IPS DF 6.9 (cell line): ENCODE measurements around the gene PERCC1.
"Not testable (repeated sequence)": the region's sequence is repeated elsewhere in the genome, so short reads cannot be mapped to it uniquely, and the experiment has no call there.

Source experiments
- DNase-seq: peaks from one replicate; pipeline ENCODE4 v3.0.0-alpha.2; 2013; ENCODE audit warnings: low read depth, low spot score
- H3K27ac ChIP-seq: one replicate; pipeline ENCODE4 v1.5.1; 2013; ENCODE audit warnings: low read length, control low read depth
- H3K27me3 ChIP-seq: 2 replicates; pipeline ENCODE4 v1.6.1; 2013; ENCODE audit warnings: mild to moderate bottlenecking, low read length; ENCODE audit not compliant: control insufficient read depth, insufficient read depth
- H3K36me3 ChIP-seq: 2 replicates; pipeline ENCODE4 v1.6.1; 2013; ENCODE audit warnings: low read length; ENCODE audit not compliant: control insufficient read depth, insufficient read depth
- H3K4me1 ChIP-seq: 2 replicates; pipeline ENCODE4 v1.6.1; 2013; ENCODE audit warnings: low read length; ENCODE audit not compliant: control insufficient read depth, insufficient read depth
- H3K4me3 ChIP-seq: 2 replicates; pipeline ENCODE4 v1.5.1; 2013; ENCODE audit warnings: mild to moderate bottlenecking, low read length
- H3K9me3 ChIP-seq: 2 replicates; pipeline ENCODE4 v1.6.1; 2013; ENCODE audit warnings: low read length, inconsistent platforms; ENCODE audit not compliant: control insufficient read depth, insufficient read depth
- WGBS: extraction: QIAGEN DNeasy Blood & Tissue Kit; methylation state at CpG from one replicate; pipeline ENCODE4 v1.1.7; 2013; ENCODE audit warnings: mixed read lengths, missing lambda C conversion rate; ENCODE audit not compliant: insufficient read length, insufficient coverage; 5-methylcytosine and 5-hydroxymethylcytosine counted together

PERCC1 gene

DNA sequence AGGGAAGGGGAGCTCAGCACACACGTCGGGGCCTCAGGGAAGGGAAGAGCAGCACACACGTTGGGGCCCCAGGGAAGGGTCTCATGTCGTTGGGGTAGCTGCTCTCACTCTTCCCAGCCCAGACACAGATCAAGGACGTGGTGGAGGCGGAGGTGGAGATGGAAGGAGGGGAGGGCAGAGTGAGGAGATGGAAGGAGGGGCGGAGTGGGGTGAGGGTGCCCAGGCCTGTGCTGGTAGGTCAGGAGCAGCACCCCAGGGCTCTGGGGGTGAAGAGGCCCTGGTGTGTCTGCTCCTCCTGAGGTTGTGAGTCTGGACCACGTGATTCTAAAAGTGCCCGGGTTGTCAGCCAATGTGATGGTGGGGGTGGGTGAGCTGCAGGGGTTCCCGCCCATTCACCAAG, 29.1 kb downstream of the PERCC1 start:
- WGBS = no CpG with 5 or more reads among the region's 10 CpGs
- H3K27ac ChIP-seq = no peak overlapping the region
- no peaks in the 10 kb centered on the region for H3K4me1 ChIP-seq
- H3K27me3 ChIP-seq = no peaks in the 10 kb centered on the region
- H3K36me3 ChIP-seq = peaks cover 26% of the 10 kb centered on the region
- no peak for DNase-seq
- H3K9me3 ChIP-seq = no peaks in the 10 kb centered on the region
- no peak overlapping the region for H3K4me3 ChIP-seq

DNA sequence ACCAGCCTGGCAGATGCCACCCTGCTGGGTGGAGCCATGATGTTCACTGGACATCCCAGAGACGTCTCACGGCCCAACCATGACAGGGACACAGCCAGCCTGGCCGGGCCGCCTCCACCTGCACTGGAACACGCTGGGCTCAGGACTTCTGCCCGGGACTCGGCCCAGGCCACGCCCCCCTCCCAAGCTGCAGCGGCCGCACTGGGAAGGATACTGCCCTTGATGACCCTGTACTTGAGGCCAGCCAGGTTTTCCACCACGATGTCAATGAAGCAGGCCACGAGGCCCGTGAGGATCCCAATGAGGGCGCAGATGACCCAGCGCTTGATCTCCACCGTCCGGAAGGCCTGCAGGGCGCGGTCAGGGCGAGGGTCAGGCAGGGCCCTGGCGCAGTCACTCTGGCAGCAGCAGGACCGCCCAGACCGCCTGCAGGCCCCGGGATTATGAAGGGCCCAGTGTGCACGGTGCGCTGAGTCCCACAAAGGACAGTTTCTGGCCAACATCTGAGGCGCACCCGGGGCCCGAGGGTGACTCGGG, 29.8 kb downstream of the PERCC1 start:
- no CpG with 5 or more reads among the region's 30 CpGs for WGBS
- Histone ChIP-seq H3K9me3 (no peaks in the 10 kb centered on the region), H3K4me1 (no peaks in the 10 kb centered on the region), H3K4me3 (no peak overlapping the region), H3K27me3 (no peaks in the 10 kb centered on the region), H3K27ac (no peak overlapping the region), H3K36me3 (peaks cover 19% of the 10 kb centered on the region)
- DNase-seq = no peak

DNA sequence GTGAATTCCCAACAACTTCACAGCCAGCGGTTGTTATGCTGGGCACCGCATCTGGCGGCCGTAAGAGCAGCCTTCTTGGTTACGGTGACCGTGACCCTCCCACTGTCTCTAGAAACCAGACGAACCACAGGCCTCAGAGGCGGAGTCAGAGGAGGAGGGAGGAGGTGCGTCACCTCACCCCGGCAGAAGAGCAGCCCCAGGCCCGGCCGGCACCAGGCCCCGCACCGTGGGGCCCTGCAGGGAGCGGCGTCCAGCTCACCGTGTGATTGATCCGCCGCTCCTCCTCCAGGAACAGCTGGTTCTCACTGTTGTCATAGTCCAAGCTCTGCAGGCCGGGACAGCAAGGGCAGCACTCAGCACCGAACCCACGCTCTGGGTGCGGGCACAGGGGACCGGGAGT, 30.3 kb downstream of the PERCC1 start:
- no CpG with 5 or more reads among the region's 24 CpGs for WGBS
- peaks cover 19% of the 10 kb centered on the region for H3K36me3 ChIP-seq

DNA sequence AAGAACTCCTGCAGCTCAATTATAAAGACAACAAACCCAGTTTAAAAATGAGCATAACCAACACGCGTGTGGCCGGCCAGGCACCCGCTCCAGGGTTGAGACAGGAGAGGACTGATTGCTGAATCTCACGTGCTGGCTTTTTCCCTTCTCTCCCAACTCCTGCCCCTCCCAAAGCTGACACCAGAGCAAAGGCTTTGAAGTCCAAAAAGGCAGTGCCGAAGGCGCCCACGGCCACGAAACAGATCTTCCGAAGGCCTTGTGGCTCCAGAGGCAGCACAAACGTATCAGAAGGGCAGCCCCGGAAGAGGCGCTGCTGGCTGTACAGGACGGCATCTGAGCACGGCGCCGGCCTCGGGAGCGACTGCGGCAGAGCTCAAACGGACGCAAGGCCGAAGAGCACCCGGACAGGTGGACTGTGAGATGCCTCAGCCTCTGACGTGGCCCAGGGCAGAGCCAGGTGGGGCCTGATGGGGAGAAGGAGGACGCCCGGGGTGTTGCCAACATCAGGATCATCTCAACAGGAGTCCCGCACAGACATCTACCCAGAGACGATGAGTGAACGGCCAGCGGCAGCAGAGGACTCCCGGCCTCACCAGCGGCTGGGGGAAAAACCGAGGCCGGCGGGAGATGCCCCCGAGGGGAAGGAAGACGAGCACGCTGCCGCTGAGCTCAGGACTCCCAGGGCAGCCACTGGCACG, 33.5 kb downstream of the PERCC1 start:
- no peaks in the 10 kb centered on the region for H3K4me1 ChIP-seq
- no peak overlapping the region for H3K27ac ChIP-seq
- no peak overlapping the region for H3K4me3 ChIP-seq
- H3K9me3 ChIP-seq = no peaks in the 10 kb centered on the region
- peaks cover 12% of the 10 kb centered on the region for H3K36me3 ChIP-seq
- no peaks in the 10 kb centered on the region for H3K27me3 ChIP-seq
- DNase-seq = no peak
- no CpG with 5 or more reads among the region's 41 CpGs for WGBS

More for the DNA sequence above, 30.3 kb downstream of the PERCC1 start:
- no peaks in the 10 kb centered on the region for H3K27me3 ChIP-seq
- H3K4me1 ChIP-seq = no peaks in the 10 kb centered on the region
- no peaks in the 10 kb centered on the region for H3K9me3 ChIP-seq
- no peak overlapping the region for H3K27ac ChIP-seq
- H3K4me3 ChIP-seq = no peak overlapping the region
- DNase-seq = no peak

DNA sequence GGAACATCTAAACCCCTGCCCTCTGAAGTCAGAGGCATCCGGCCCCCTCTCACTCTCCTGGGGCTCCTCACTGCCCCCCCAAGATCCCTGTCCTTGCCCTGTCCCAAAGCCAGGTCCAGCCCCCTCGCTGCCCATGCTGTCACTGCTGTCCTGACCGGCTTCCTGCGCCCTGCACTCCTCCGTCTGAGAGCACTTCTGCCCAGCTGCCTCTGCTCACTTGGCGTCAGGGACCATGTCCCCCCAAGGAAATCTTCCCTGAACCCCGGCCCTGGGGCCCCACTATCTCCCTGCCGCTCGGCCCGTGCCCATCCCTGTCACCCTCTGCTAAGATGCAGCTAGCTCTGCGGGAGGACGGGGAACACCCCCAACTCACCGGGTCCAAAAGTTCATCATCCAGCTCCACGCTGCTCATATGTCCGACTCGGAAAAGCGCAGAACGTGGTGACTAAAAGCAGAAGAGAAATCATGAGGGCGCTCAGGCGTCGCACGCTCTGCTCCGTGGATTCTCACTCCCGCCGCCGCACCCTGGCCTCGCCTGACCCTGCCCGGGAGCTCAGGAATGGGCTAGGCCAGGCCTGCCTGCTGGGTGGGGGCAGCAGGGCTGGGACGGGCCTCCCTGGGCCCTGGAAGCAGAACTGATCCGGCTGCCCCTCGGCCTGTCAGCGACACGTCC, 34.2 kb downstream of the PERCC1 start:
- peaks cover 12% of the 10 kb centered on the region for H3K36me3 ChIP-seq
- H3K27me3 ChIP-seq = no peaks in the 10 kb centered on the region
- no peaks in the 10 kb centered on the region for H3K9me3 ChIP-seq
- H3K27ac ChIP-seq = no peak overlapping the region
- WGBS = no CpG with 5 or more reads among the region's 33 CpGs
- DNase-seq = no peak
- no peak overlapping the region for H3K4me3 ChIP-seq
- no peaks in the 10 kb centered on the region for H3K4me1 ChIP-seq

DNA sequence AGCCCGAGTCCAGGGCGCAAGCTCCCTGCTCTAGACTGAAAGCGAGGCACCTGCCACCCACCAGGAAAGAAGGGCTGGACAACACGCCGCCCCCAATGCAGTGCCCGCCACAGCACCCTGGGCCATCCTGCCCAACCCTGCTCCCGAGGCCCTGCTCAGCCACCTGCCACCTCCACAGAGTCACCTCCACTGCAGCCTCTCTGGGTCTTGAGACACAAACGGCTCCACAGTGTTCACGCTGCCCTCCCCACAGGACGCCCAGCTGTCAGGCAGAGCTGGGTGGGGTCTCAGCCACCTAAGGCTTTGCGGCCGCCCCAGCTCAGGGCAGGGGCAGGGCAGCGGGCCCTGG, 34.7 kb downstream of the PERCC1 start:
- no peaks in the 10 kb centered on the region for H3K27me3 ChIP-seq
- H3K4me3 ChIP-seq = no peak overlapping the region
- H3K36me3 ChIP-seq = peaks cover 9% of the 10 kb centered on the region
- no CpG with 5 or more reads among the region's 13 CpGs for WGBS
- H3K9me3 ChIP-seq = no peaks in the 10 kb centered on the region
- DNase-seq = no peak
- H3K27ac ChIP-seq = no peak overlapping the region
- H3K4me1 ChIP-seq = no peaks in the 10 kb centered on the region

DNA sequence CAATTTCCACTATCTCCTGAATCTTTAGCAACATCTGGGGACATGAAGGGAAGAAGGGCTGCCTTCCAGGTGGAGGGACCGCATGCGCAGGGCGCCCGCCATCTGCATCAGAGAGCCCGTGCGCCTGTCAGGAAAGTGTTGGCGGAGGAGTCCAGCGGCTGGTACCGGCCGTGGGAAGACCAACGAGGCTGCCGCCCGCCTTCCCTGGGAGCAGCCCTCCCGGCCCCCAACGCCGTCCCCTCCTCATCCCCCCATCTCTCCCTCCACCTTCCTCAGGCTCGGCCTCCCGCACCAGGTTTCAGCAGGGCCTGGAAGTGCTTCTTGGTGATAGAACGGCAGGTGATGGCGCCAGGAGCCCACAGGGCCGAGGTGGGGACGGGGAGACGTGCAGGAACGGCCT, 35.2 kb downstream of the PERCC1 start:
- WGBS = no CpG with 5 or more reads among the region's 24 CpGs
- H3K9me3 ChIP-seq = no peaks in the 10 kb centered on the region
- no peak for DNase-seq
- H3K27me3 ChIP-seq = no peaks in the 10 kb centered on the region
- H3K4me3 ChIP-seq = no peak overlapping the region
- H3K27ac ChIP-seq = no peak overlapping the region
- H3K36me3 ChIP-seq = peaks cover 4% of the 10 kb centered on the region
- H3K4me1 ChIP-seq = peaks cover 2% of the 10 kb centered on the region; the same call in 1 of the 2 replicates

DNA sequence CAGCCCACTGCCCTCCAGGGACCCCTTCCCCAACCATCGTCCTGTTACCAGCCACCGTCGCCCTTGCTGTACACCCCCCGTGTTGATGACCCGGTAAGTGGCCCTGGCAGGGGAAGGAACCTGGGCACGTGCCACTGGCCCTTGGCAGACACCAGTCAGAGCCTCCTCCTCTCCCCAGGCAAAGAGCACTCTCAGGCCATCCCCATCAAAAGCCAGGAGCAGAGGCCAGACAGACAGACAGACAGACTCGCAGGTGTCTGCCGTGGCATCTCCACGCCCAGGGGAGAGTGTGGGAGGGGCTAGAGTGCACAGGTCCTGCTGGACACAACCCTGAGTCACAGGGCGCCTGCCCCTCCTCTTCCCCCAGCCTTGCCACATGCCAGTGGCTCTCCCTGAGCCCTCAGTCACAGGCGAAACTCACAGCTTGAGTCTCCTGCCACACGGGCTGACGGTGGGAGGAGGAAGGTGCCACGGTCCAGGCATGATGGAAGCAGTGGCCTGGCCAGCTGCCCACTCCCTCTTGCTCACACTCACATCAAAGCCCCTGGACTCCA, 36.2 kb downstream of the PERCC1 start:
- Histone ChIP-seq H3K4me3 (no peak overlapping the region), H3K27me3 (no peaks in the 10 kb centered on the region), H3K36me3 (no peaks in the 10 kb centered on the region), H3K4me1 (peaks cover 2% of the 10 kb centered on the region; the same call in 1 of the 2 replicates), H3K27ac (no peak overlapping the region), H3K9me3 (no peaks in the 10 kb centered on the region)
- WGBS = no CpG with 5 or more reads among the region's 14 CpGs
- DNase-seq = no peak

DNA sequence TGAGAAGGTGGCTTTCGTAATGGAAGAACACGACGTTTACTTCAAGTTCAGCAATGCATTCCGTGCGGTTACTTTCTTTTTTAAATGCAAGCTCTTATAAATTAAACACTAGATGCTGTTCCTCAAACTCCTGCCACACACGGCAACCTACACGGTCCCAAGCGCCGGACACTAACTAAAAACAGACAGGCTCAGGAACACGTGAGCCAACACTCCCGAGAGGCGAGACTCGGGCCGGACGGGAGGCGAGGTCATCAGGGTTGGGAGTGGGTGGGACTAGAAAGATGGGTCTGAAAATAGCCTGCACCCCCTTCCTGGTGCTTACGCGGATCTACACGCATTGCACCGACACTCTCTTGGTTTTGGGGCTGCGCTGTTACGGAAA, 37.5 kb downstream of the PERCC1 start:
- DNase-seq = no peak
- H3K27me3 ChIP-seq = no peaks in the 10 kb centered on the region
- peaks cover 2% of the 10 kb centered on the region; the same call in 1 of the 2 replicates for H3K4me1 ChIP-seq
- H3K36me3 ChIP-seq = no peaks in the 10 kb centered on the region
- WGBS = no CpG with 5 or more reads among the region's 22 CpGs
- H3K27ac ChIP-seq = no peak overlapping the region
- H3K4me3 ChIP-seq = no peak overlapping the region
- H3K9me3 ChIP-seq = no peaks in the 10 kb centered on the region

DNA sequence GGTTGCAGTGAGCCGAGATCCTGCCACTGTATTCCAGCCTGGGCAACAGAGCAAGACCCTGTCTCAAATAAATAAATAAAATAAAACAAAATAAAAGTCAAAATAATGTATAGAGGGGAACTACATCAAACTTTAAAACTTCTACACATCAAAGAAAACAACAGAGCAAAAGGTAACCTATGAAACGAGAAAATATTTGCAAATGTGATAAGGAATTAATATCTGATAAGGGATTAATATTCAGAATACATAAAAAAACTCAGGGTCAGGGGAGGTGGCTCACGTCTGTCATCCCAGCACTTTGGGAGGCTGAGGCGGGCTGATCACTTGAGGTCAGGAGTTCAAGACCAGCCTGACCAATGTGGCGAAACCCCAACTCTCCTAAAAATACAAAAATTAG, 38.3 kb downstream of the PERCC1 start:
- H3K9me3 ChIP-seq, H3K4me3 ChIP-seq, DNase-seq, H3K4me1 ChIP-seq, H3K27ac ChIP-seq, H3K36me3 ChIP-seq, H3K27me3 ChIP-seq: not testable (repeated sequence)
- no CpG with 5 or more reads among the region's 5 CpGs for WGBS
